NCI-H2196 (cell line): ENCODE measurements around the gene SYT8.
"Not testable (repeated sequence)": the region's sequence is repeated elsewhere in the genome, so short reads cannot be mapped to it uniquely, and the experiment has no call there.

ENCODE experiments used
- DNase-seq: peaks from one replicate; lab custom pipeline; 2025; ENCODE audit not compliant: unreplicated experiment; lab: John Stamatoyannopoulos, UW

The SYT8 gene

GRCh38 chr11:1834779-1835670 is at the start of gene SYT8:
SYT8 (plus strand) TSS chr11:1834990; CDS start chr11:1835106, 116 bp downstream.
- DNase-seq = peak; percentile 33

GRCh38 chr11:1785749-1786413 is 48.9 kb upstream of the SYT8 start:
- no peak for DNase-seq

- DNase-seq = no peak
These were observed 48.3 kb upstream of the SYT8 start for GRCh38 chr11:1786466-1786865.

GRCh38 chr11:1791912-1792311 is 42.9 kb upstream of the SYT8 start:
- DNase-seq = no peak

GRCh38 chr11:1792461-1792860 is 42.3 kb upstream of the SYT8 start:
- DNase-seq = no peak

- no peak for DNase-seq
These were observed 41.7 kb upstream of the SYT8 start for GRCh38 chr11:1793081-1793480.

GRCh38 chr11:1796413-1797011 is 38.3 kb upstream of the SYT8 start:
- DNase-seq = no peak

- no peak for DNase-seq
These were observed 37.2 kb upstream of the SYT8 start for GRCh38 chr11:1797391-1798125.

GRCh38 chr11:1803246-1803645 is 31.5 kb upstream of the SYT8 start:
- no peak for DNase-seq

- DNase-seq = not testable (repeated sequence)
These were observed 30.8 kb upstream of the SYT8 start for GRCh38 chr11:1803835-1804519.

- DNase-seq = no peak
These were observed 29.3 kb upstream of the SYT8 start for GRCh38 chr11:1805525-1805924.

GRCh38 chr11:1807264-1807995 is 27.4 kb upstream of the SYT8 start:
- DNase-seq = no peak

GRCh38 chr11:1810761-1811160 is 24.0 kb upstream of the SYT8 start:
- DNase-seq = no peak

GRCh38 chr11:1812274-1812673 is 22.5 kb upstream of the SYT8 start:
- no peak for DNase-seq

GRCh38 chr11:1812801-1813200 is 22.0 kb upstream of the SYT8 start:
- DNase-seq = no peak

GRCh38 chr11:1813356-1813755 is 21.4 kb upstream of the SYT8 start:
- not testable (repeated sequence) for DNase-seq

- DNase-seq = no peak
These were observed 20.1 kb upstream of the SYT8 start for GRCh38 chr11:1814691-1815090.

- no peak for DNase-seq
These were observed 19.5 kb upstream of the SYT8 start for GRCh38 chr11:1815311-1815710.

GRCh38 chr11:1815751-1816150 is 19.0 kb upstream of the SYT8 start:
- no peak for DNase-seq

- no peak for DNase-seq
These were observed 17.8 kb upstream of the SYT8 start for GRCh38 chr11:1817000-1817399.
